SK-N-SH (cell line): Measurements from ENCODE around the gene PTGIS.

Experiments used
- CTCF ChIP-seq: fragments of 200-600 bp; sonication (generic); IDR thresholded peaks from 2 replicates; pipeline ENCODE4 v1.6.1; 2017; ENCODE audit warnings: antibody characterized with exemption, mild to moderate bottlenecking, moderate library complexity
- EP300 ChIP-seq, 2 experiments: IDR thresholded peaks; 2 replicates each; pipeline versions ENCODE4 v1.4.0 to v1.6.1; 2012; ENCODE audit warnings: borderline replicate concordance in 1 of 2, low read depth in 1 of 2, low read length in 1 of 2
- EZH2phosphoT487 ChIP-seq: fragments of 200-600 bp; sonication (generic); IDR thresholded peaks from 2 replicates; pipeline ENCODE4 v1.6.1; 2017; ENCODE audit warnings: low read depth, mixed run types, mild to moderate bottlenecking, antibody characterized with exemption, moderate library complexity, borderline replicate concordance
- FOXM1 ChIP-seq: IDR thresholded peaks from 2 replicates; pipeline ENCODE4 v1.4.0; 2012; ENCODE audit warnings: low read depth, mild to moderate bottlenecking
- POLR2AphosphoS5 ChIP-seq: IDR thresholded peaks from 2 replicates; pipeline ENCODE4 v1.6.1; 2012; ENCODE audit warnings: low read depth, low read length
- RAD21 ChIP-seq: IDR thresholded peaks from 2 replicates; pipeline ENCODE4 v1.6.1; 2012; ENCODE audit warnings: mild to moderate bottlenecking, low read length
- RCOR1 ChIP-seq: fragments of 150-350 bp; IDR thresholded peaks from 2 replicates; pipeline ENCODE4 v1.6.1; 2017; ENCODE audit warnings: antibody characterized with exemption, low read length
- RXRA ChIP-seq: IDR thresholded peaks from 2 replicates; pipeline ENCODE4 v1.4.0; 2012; ENCODE audit warnings: low read depth, mild to moderate bottlenecking, borderline replicate concordance
- SMC3 ChIP-seq: IDR thresholded peaks from 2 replicates; pipeline ENCODE4 v1.6.1; 2012; ENCODE audit warnings: low read depth, low read length, improper control_type of control experiment
- TF ChIP-seq, protein P1 (sequence below): IDR thresholded peaks from 2 replicates; pipeline ENCODE4 v1.4.0; 2012; ENCODE audit warnings: low read depth

- TF ChIP-seq RCOR1 (no peak), CTCF (no peak), RXRA (no peak), EZH2phosphoT487 (no peak), POLR2AphosphoS5 (no peak), FOXM1 (no peak), RAD21 (no peak), EP300 (IDR thresholded peaks at IDR 0.05; ENCODE audit: borderline replicate concordance in 1 of 2, low read depth in 1 of 2, low read length in 1 of 2) (no peak), SMC3 (no peak)
- TF ChIP-seq, protein P1, sequence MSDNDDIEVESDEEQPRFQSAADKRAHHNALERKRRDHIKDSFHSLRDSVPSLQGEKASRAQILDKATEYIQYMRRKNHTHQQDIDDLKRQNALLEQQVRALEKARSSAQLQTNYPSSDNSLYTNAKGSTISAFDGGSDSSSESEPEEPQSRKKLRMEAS = no peak
Observed at GRCh38 chr20:49543071-49543857, 24.7 kb downstream of the PTGIS start.
